GM19395 (cell line): ENCODE measurements around the gene BCOR.

Experiments
- ATAC-seq: cut with Tn5 transposase; IDR thresholded peaks from one replicate; pipeline ENCODE4 v1.9.1; 2021; ENCODE audit warnings: mild to moderate bottlenecking, moderate library complexity; ENCODE audit not compliant: unreplicated experiment

BCOR gene

GRCh38 chrX:40116925-40117324 is 19.2 kb upstream of the BCOR start:
- ATAC-seq, result no peak

GRCh38 chrX:40112996-40113395 is 15.2 kb upstream of the BCOR start:
- ATAC-seq, result no peak

GRCh38 chrX:40111868-40112267 is 14.1 kb upstream of the BCOR start:
- no peak for ATAC-seq

GRCh38 chrX:40109288-40110008 is 11.7 kb upstream of the BCOR start:
- no peak for ATAC-seq

GRCh38 chrX:40108959-40109287 is 11.2 kb upstream of the BCOR start:
- no peak for ATAC-seq

GRCh38 chrX:40108162-40108958 is 10.6 kb upstream of the BCOR start:
- ATAC-seq, result no peak

- no peak for ATAC-seq
Measured at GRCh38 chrX:40107291-40108161, 9.8 kb upstream of the BCOR start.

GRCh38 chrX:40106676-40107290 is 9.0 kb upstream of the BCOR start:
- no peak for ATAC-seq

GRCh38 chrX:40105835-40106675 is 8.3 kb upstream of the BCOR start:
- ATAC-seq, result no peak

- no peak for ATAC-seq
Measured at GRCh38 chrX:40104985-40105834, 7.5 kb upstream of the BCOR start.

- ATAC-seq, result no peak
Measured at GRCh38 chrX:40104630-40104984, 6.8 kb upstream of the BCOR start.

- no peak for ATAC-seq
Measured at GRCh38 chrX:40103565-40104323, 6.0 kb upstream of the BCOR start.

- no peak for ATAC-seq
Measured at GRCh38 chrX:40102393-40103381, 4.9 kb upstream of the BCOR start.

- no peak for ATAC-seq
Measured at GRCh38 chrX:40101430-40101802, 3.7 kb upstream of the BCOR start.

GRCh38 chrX:40100537-40101429 is 3.0 kb upstream of the BCOR start:
- no peak for ATAC-seq

- no peak for ATAC-seq
Measured at GRCh38 chrX:40100141-40100536, 2.4 kb upstream of the BCOR start.
